ENCODE results near the gene SLC9A9. TPM values are rescaled to one million over a fixed set of nuclear protein-coding genes. Genes with fewer than 3 reads are reported as not detected.

The SLC9A9 gene
- total and polyA plus RNA-seq, 9 of the 15 experiments (the other 6 are each of a cell fraction or from before 2014, with no cell fraction given) = 0.03 to 0.13 TPM; not detected in 7

Other genes starting within 250 kb of the SLC9A9 start
- 15.7 and 20.8 TPM in 2 replicates for gene DIPK2A, start 123.4 kb upstream of the SLC9A9 start, total RNA-seq (2014; rRNA removed)
- 10.0 and 11.5 TPM in 2 replicates for gene DIPK2A, start 123.4 kb upstream of the SLC9A9 start, total RNA-seq (2014; rRNA removed; fragmentation: Illumina TruSeq; extraction: Trizol)
- 8.9 and 10.9 TPM in 2 replicates for gene DIPK2A, start 123.4 kb upstream of the SLC9A9 start, total RNA-seq (2015; rRNA removed; fragmentation: Illumina TruSeq; extraction: Trizol)
- 10.8 and 11.1 TPM in 2 replicates for gene DIPK2A, start 123.4 kb upstream of the SLC9A9 start, total RNA-seq (2021)
- 4.9 and 5.4 TPM in 2 replicates for gene DIPK2A, start 123.4 kb upstream of the SLC9A9 start, polyA plus RNA-seq (2011; rRNA removed)
- gene DIPK2A, start 123.4 kb upstream of the SLC9A9 start, polyA plus RNA-seq (2014; fragmentation: Illumina TruSeq; extraction: Trizol) = 5.6 and 7.4 TPM in 2 replicates
- gene DIPK2A, start 123.4 kb upstream of the SLC9A9 start, polyA plus RNA-seq (2014; fragmentation: Nextera tagmentation; extraction: Ambion mirVana) = 1 to 10 TPM; 3.3 to 7.8 TPM
- 5.4 and 6.3 TPM in 2 replicates for gene DIPK2A, start 123.4 kb upstream of the SLC9A9 start, polyA plus RNA-seq (2014; rRNA removed)